Measurements from ENCODE around the gene CPZ.

Gene CPZ

DNA sequence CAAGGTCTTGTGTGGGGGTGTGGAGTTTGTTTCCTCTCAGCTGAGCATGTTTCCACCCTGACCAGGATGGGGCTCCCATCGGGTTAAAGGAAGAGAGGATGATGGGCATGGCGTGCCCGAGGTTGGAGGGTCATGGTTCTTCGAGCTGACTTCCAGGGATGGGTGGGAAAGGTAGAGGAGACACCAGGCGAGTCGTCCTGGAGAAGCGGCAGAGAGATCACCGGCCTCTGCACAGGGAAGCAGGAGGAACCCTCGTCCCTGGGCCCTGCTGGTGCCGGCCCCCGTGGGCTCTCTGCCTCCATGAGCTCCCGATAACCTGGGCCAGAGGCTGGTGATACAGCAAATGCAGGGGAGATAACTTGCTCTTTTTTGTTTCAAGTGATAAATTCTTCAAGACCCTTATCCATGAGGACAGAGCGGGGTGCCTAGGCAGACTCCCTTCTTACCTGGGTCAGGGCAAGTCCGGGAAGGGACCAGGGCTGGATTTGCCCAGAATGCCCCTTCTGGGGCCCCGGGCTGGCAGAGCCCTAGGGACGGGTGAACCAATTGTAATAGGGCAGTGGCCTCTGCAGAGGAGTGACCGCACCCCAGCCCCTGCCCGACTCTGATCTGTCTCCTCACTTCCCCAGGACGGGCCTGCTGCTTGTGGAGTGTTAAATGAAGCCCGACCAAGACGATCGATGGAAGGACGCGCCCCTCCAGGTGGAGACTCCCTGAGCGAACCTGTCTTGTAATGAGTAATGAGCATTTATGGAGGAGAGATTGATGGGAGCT lies 63.0 kb downstream of the CPZ start:
- TF ChIP-seq CTCF (IDR thresholded peaks at IDR 0.05; ENCODE audit: low read length): no peak
- TF ChIP-seq EZH2 (IDR thresholded peaks at IDR 0.05; ENCODE audit: borderline replicate concordance, low read length): no peak
- H3K79me2 ChIP-seq (ENCODE audit: insufficient read depth, low read length): no peaks in the 10 kb centered on the region

GRCh38 chr4:8656185-8656517 lies 63.6 kb downstream of the CPZ start:
- no peak overlapping the region for H3K27ac ChIP-seq (ENCODE audit: low read depth, low read length, poor library complexity, severe bottlenecking)
- H3K9me2 ChIP-seq (ENCODE audit: low read depth, low read length): no peaks in the 10 kb centered on the region
- no peaks in the 10 kb centered on the region for H4K20me1 ChIP-seq (ENCODE audit: insufficient read depth, low read length)
- H3K4me3 ChIP-seq (ENCODE audit: low read depth, low read length, poor library complexity, severe bottlenecking): no peak overlapping the region
- no peak for TF ChIP-seq EZH2 (IDR thresholded peaks at IDR 0.05; ENCODE audit: borderline replicate concordance, low read length)
- no peak for TF ChIP-seq CTCF (IDR thresholded peaks at IDR 0.05; ENCODE audit: low read length)
- no peak overlapping the region for H3K4me2 ChIP-seq (ENCODE audit: low read length)
- no peak overlapping the region for H3K9ac ChIP-seq (ENCODE audit: low read length)
- no peaks in the 10 kb centered on the region for H3K4me1 ChIP-seq (ENCODE audit: insufficient read depth, low read length, severe bottlenecking)
- no peaks in the 10 kb centered on the region for H3F3A ChIP-seq (ENCODE audit: insufficient read depth, low read length)
- H3K27me3 ChIP-seq (ENCODE audit: insufficient read depth, low read length): no peaks in the 10 kb centered on the region
- H3K79me2 ChIP-seq (ENCODE audit: insufficient read depth, low read length): no peaks in the 10 kb centered on the region
- no peaks in the 10 kb centered on the region for H3K9me3 ChIP-seq (ENCODE audit: low read length)
- H3K36me3 ChIP-seq (ENCODE audit: insufficient read depth, low read length): no peaks in the 10 kb centered on the region
- no peak overlapping the region for H2AFZ ChIP-seq (ENCODE audit: low read length)

More for the DNA sequence above, 63.0 kb downstream of the CPZ start:
- Histone ChIP-seq H3K4me3 (ENCODE audit: low read depth, low read length, poor library complexity, severe bottlenecking) (no peak overlapping the region), H3K27me3 (ENCODE audit: insufficient read depth, low read length) (no peaks in the 10 kb centered on the region), H2AFZ (ENCODE audit: low read length) (no peak overlapping the region), H3F3A (ENCODE audit: insufficient read depth, low read length) (no peaks in the 10 kb centered on the region), H3K4me1 (ENCODE audit: insufficient read depth, low read length, severe bottlenecking) (no peaks in the 10 kb centered on the region), H3K9me2 (ENCODE audit: low read depth, low read length) (no peaks in the 10 kb centered on the region), H3K9me3 (ENCODE audit: low read length) (no peaks in the 10 kb centered on the region), H3K27ac (ENCODE audit: low read depth, low read length, poor library complexity, severe bottlenecking) (no peak overlapping the region), H3K36me3 (ENCODE audit: insufficient read depth, low read length) (no peaks in the 10 kb centered on the region), H4K20me1 (ENCODE audit: insufficient read depth, low read length) (no peaks in the 10 kb centered on the region), H3K4me2 (ENCODE audit: low read length) (no peak overlapping the region), H3K9ac (ENCODE audit: low read length) (no peak overlapping the region)

DNA sequence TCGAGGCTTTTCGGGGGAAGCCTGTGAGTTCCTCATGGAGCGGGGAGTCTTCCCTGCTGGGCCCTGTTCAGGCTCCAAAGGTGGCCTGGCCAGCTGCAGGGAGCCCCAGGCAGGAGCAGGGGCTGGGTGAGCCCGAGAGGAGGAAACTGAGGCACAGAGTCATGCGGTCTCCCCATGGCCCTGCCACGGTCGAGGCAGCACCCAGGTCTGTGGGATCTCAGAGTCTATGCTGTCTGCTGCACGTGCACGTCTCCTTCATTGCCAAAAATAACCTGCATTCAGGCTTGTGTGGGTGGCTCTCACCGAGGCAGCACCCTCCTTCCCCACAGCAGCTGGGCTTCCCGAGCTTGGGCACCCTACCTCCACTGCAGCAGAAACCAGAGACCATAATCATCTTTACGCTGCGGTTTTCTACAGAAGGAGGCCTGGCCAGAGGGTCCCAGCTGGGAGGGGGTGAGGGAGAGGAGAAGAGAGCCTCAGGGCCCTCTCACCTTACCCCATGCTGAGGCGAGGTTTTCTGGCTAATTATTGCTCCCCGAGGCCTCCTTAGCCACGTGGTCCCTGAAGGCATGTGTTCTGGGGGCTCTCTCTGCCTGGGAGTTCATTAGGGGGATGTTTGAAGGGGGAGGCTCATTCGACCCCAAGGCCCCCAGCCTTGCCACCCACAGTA lies 64.3 kb downstream of the CPZ start:
- H3F3A ChIP-seq (ENCODE audit: insufficient read depth, low read length): no peaks in the 10 kb centered on the region
- H3K4me2 ChIP-seq (ENCODE audit: low read length): no peak overlapping the region
- no peaks in the 10 kb centered on the region for H3K9me3 ChIP-seq (ENCODE audit: low read length)
- no peaks in the 10 kb centered on the region for H3K36me3 ChIP-seq (ENCODE audit: insufficient read depth, low read length)
- no peak overlapping the region for H3K27ac ChIP-seq (ENCODE audit: low read depth, low read length, poor library complexity, severe bottlenecking)
- no peak overlapping the region for H2AFZ ChIP-seq (ENCODE audit: low read length)
- H3K79me2 ChIP-seq (ENCODE audit: insufficient read depth, low read length): no peaks in the 10 kb centered on the region
- H3K9me2 ChIP-seq (ENCODE audit: low read depth, low read length): no peaks in the 10 kb centered on the region
- no peak overlapping the region for H3K9ac ChIP-seq (ENCODE audit: low read length)
- no peaks in the 10 kb centered on the region for H4K20me1 ChIP-seq (ENCODE audit: insufficient read depth, low read length)
- no peaks in the 10 kb centered on the region for H3K27me3 ChIP-seq (ENCODE audit: insufficient read depth, low read length)
- H3K4me1 ChIP-seq (ENCODE audit: insufficient read depth, low read length, severe bottlenecking): no peaks in the 10 kb centered on the region
- H3K4me3 ChIP-seq (ENCODE audit: low read depth, low read length, poor library complexity, severe bottlenecking): no peak overlapping the region
- TF ChIP-seq EZH2 (IDR thresholded peaks at IDR 0.05; ENCODE audit: borderline replicate concordance, low read length) (no peak), CTCF (IDR thresholded peaks at IDR 0.05; ENCODE audit: low read length) (no peak)

Data from OCI-LY1 (cell line).